NCI-H69 (cell line): Measurements from ENCODE around the gene ZBTB18.
A peak's percentile ranks its signal among the peaks of the same experiment; 100 is the strongest.

ENCODE experiments used
- DNase-seq: peaks from one replicate; lab custom pipeline; 2025; lab: John Stamatoyannopoulos, UW

ZBTB18 gene

DNA sequence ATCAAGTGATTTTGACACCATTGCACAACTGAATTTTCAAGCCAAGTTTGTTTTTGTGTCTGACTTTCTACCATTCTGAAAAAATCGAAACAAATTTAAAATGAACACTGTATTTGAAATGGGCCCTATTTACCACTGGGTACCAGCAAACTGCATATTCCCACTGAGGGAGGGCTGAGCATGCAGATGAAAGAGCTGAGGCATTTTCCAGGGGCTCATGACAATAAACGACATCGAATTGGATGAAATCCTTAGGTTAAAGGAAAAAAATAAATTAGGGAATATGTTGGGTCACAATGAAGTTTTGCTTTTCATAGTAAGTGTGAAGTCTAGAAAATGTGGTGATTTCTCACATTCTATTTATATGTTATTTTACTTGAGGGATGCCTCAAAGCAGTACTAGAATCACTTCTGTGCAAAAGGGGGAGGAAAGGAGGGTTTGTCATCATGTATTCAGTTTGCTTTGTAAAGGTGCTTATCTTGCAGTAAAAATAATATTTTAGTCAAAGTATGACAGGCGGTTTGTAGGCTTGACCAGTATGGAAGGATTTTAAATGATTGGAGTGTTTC lies 11.2 kb downstream of the ZBTB18 start:
- no peak for DNase-seq

DNA sequence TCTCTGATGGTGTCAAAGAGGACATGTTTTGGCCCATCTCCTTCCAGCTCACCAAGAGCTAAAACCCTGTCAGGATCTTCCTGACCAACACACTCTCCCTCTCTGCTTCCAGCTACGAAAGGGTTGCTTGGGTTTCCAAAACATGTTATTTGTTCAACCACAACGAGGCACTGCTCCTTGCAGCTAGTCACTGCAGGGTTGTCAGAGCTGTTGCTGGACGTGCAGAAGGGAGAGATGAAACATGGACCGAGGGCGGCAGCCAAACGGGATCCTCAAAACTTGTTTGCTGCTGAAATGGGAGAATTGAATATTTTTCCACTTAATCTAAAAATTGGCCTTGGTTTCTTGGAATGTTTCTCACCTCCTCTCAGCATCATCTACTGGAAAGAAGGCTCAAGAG lies 12.4 kb downstream of the ZBTB18 start:
- DNase-seq = no peak

DNA sequence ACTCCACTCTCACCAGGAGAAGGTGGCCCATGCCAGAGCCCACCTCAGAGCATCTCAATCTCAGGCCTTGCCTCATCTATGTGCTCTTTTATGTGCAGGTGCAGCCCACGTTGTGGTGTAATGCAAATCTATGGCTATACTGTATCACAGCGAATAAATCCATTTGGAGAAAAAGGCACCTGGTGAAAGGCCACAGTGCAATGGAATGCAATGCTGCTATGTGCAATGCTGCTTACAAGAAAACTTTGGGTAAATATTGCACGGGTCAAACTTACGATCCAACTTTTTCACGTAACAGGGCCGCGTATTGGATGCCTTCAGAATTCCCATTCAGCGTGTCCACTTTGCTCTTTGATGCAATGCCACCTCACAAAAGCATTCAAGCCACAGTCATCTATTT lies 13.5 kb downstream of the ZBTB18 start:
- DNase-seq = no peak

DNA sequence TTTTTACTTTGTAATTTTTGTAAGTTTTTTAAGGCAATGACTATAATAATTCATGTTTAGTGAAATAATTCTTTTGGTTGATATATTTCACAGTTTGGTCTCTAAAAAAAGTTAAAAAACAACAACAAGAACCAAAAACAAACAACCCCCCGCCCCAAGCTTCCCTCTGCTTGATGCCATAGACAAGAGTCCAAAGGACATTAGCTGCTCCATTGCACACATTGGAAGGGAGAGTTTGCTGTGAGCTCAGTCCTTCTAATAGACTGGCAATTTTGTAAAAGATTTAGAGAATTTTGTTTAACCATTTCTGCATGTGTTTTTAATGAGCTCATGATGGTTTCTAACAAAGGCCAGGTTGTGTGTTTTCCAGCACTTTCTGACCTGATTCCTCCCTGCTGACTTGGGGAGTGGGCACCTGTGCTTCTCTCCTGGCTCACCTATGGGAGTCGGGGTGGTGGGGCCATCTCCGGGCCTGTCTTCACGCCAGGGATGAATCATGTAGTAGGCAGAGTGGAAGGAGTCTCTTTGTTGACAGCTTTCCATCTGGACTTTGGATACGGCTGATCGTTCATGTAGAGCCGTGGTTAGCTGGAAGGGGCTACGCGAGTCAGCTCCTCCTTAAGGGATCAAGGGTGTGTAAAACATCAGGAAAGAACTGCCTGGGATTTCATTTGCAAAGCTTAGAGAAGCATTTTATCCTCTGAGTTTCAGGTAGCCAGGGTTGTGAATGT lies 14.1 kb downstream of the ZBTB18 start:
- DNase-seq = no peak

DNA sequence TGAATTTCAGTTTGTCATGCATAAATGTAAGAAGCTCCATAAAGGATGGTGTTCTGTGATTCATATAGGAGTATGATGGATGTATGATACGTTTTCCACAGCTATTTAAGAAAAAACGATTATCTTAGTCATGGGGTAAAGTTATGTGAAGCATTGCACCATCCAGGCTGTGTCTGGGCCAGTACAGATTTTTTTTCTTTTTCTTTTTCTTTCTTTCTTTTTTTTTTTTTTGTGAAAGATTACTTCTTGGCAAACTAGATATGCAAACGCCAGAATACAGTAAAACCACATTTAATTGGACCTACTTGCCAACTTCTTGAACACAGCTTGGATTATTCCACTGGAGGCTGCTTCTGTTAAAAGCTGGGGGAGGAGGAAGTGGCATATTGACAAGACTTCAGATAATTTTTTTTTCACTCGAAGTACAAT lies 14.9 kb downstream of the ZBTB18 start:
- DNase-seq = no peak

DNA sequence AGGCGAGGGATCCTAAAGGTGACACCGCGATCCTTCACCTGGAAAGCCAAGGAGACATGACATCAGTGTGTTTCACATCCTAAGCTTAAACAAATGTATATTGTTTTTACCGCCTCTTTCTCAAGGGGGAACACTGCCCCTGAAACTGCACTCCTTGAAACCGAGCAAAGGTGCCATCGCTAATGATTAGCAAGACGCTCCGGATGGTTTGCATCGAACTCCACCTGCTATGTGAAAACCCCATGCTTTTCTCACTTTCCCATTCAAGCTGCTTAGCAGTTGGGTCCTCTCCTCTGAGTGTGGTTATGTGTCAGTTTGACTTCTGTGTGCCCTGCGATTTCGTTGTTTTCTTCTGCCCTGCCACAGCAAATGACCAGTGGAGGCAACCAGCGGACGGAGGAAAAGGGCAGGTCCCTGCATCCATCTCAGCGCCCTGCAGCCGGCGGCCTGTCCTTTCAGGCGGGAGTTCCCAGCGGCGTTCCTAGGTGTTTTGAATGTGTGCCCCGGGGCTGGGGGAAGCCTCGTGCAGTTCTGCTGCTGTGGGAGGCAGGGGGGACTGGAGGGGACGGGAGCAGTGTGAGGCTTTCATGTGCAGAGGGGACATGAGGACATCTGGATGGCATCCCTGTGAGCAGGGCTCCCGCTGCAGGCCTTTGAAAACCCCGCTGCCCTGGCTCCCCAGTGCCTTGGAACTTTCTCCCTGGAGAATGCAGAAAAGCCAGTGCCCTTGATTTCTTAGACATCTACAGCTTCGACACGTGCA lies 16.1 kb downstream of the ZBTB18 start:
- no peak for DNase-seq

DNA sequence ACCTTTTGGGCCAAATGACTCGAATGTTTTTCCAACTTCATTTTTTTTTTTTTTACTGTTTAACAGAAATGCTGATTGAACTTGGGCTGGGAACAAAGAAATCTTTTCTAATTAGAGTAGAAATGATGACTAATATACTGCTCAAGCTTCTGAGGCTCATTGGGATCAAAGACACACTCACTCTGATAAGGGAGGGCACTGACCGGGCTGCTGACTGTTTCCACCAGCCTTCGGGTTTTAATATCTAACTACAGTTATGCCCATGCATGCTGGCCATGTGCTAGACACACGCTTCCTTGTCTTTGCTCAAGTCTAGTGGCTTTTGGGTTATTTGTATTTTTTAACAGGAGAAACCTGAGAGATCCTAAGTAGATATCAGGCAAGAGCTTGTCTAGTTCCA lies 16.8 kb downstream of the ZBTB18 start:
- DNase-seq = no peak

DNA sequence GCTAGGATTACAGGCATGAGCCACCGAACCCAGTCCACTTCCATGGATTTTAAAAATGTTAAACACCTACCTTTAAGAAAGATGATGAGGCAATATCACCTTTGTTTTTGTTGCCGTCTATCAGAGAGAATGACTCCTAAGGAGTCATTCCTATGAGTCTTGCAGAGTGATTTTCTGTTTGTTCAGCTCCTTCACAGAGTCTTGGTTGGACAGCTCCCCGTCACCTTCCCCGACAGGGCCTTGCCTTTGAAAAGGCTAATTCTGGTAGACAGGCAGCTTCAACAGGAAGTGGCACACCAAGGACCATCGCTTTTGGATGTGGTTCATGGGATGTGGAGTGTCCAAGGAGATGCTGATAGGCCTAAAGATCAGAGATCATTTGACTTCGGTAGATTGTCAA lies 17.5 kb downstream of the ZBTB18 start:
- DNase-seq = no peak

DNA sequence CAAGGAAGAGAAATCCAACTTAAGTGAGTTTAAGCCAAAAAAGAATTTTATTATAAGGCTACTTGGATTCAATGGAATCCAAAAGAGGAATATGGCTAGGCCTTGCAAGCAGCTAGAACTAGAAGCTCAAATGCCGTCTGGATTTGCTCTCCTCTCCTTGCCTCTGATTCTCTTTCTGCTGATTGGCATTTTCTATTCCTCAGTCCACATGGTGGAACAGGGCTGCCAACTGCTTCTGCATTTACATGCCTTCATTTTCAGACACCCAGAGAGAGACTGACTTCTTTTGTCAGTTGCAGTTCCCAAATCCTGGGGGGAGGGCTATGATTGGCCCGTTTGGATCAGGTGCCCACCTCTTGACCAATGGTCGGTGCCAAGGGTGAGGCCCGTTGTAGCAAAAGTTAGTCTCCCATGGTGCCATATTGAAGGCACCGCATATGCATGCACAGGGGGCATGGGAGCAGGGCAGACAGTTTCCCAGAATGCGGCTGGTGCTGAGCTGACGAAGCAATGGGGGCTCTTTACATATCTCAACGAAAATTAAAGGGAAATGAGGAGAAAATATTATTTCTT lies 18.3 kb downstream of the ZBTB18 start:
- DNase-seq = no peak

DNA sequence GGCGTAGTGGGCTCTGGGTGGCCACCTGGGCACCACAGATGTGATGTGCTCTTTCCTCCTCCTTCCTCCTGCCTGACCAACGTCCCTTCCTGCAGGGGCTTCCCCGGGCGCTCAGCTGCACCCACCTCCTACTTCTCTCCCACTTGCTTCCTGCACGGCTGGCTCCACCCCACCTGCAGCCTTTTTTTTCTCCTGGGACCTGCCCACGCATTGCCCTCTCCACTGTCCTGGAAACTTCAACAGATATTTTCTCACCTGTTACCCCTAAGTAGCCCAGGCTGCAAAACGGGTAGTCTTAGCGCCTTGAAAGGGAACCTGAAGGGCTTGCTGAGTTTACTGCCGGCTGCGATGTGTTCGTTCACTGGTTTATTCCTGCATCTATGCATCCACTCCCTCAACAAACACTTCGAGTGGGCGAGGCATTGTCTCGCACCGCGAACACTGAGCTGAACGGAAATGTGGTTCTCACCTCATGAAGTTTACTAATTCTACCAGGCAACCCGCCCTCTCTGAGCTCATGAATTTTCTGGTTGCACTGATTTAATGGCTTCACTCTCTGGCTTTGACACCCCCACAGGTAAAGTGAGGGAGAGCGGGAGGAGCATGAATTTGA lies 23.6 kb downstream of the ZBTB18 start:
- DNase-seq = no peak

DNA sequence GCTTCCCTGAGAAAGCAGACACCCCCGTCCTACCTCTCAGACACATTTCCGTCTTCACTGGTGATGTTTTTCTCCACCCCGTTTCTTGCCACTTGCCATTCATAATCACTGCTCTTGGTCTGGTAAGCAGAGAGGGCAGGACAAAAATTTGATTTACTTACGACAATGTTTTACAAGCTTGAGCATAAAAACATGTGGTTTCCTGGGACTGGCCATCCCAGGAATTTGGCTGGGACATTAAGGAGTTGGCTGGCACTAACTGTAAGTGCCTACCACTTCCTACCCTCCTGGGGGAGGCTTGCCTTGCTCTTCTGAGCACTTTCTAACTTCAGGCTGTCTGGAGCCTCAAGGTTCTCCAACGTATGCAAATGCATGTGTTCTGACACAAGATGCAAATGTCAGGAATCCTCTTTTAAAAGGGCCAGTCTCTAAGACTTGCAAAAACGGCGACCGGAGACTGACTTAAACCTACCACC lies 24.2 kb downstream of the ZBTB18 start:
- no peak for DNase-seq

DNA sequence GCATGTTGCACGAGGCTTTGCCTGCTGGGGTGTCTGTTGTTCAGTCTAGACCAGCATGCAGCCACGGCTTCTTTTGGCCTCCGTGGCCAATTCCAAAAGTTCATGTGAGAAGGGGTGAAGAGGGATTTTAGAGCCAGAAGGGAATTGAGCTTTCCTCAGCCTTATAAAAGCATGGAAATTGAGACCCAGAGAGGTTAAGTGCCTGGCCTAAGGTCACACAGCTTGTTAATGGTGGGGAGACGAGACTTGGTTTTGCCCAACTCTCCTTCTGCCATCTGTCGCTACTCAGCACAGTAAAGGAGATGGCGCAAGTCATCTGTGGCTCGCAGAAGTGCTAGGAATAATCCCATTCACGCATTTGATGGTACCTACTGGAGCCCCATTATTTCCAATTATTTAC lies 25.7 kb downstream of the ZBTB18 start:
- DNase-seq = no peak

DNA sequence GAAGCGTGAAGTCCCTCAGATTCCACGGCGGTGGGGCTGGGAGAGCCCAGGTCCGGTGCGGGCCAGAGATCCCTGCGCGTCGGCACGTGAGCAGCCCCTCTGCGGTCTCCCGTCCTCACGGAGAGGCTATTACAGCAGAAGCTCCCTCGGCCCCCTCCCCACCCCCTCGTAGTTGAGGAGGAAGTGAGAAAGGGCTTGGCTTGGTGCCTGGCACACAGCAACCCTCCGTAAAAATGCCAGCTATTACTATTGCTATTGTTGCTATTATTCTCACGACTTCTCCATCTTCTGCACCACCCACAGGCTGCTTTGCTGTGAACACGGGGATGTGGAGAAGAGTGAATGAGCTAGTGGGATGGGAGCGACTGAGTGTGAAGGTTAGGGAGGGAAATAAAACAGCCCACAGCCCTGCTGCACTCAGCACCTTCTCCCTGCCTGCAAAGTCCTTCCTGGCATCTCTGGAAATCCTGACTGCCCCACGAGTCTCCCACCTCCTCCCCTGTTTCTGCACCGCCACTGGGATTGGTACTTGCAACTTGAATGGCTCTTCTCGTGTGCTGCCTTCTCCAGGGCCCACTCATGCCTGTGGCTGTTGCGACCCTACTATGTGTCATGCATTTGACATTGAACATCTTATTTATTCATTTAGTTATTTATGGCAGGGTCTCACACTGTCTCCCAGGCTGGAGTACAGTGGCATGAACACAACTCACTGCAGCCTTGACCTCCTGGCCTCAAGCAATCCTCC lies 26.6 kb downstream of the ZBTB18 start:
- DNase-seq = peak; percentile 95

DNA sequence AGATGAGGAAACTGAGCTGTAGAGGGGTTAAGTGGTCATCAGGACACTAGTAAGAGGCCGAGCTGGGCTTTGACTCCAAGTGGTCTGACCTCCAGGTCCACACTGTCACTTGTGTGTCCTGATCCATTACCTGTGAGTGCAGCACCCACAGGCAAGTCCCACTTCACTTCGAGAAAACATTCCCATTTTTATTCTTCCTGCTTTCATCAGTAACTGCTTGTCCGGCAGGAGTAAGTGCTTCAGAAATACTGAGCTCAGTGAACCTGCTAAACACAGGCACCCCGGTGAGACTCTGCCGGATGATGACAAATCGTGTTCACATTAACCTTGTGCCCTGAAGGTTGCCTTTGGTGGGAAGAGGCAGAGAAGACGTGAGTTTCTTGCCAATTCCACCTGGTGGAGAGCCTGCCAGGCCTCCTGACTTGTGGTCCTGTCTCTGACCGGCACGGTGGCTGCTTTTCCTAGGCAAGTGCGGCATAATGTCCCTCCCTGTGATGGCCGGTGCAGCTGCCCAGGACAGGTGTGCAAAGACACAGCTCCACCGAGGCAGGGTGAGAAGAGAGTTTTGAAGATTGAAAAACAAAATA lies 29.4 kb downstream of the ZBTB18 start:
- DNase-seq = peak; percentile 89

DNA sequence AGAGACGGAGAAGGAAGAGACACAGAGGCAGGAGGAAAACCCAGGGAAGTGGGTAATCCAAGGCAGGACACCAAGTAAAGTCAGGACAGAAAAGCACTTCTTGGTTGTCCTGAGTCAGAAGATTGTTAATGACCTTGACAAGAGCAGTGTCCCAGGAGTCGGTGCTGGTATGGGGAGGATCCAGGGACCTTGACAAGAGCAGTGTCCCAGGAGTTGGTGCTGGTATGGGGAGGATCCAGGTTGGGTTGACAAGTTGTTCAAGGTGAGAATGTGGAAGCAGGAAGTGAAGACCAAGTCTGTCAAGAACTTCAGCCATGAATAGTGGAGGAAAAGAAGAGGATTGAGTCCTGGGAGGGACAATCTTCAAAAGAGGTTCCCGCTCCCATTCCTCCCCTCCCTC lies 31.9 kb downstream of the ZBTB18 start:
- DNase-seq = no peak

DNA sequence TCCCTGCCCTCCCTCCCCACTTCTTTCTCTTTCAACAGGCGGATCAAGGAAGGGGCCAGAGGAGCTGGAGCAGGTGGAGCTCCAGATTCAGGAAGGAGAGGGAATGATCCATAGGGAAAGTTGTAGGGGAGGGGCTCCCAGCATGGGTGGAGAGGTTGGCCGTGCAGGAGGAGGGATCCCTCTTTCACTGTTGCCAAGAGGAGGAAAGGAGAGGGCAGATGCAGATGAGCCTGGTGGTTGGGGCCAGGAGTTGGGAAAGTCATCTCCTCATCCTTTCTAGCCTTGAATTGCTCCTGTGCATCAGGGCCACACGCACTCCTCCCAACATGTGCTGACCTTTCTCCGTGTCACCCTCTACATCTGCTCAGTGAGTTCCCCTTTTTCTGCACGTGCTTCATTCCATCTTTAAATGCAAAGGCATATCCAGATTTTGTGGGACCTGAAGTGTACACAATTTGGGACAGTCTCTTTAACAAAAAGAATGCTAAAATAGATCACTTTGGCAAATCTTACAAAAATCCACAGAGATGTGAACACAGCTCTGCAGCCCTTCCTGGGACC lies 32.4 kb downstream of the ZBTB18 start:
- no peak for DNase-seq

DNA sequence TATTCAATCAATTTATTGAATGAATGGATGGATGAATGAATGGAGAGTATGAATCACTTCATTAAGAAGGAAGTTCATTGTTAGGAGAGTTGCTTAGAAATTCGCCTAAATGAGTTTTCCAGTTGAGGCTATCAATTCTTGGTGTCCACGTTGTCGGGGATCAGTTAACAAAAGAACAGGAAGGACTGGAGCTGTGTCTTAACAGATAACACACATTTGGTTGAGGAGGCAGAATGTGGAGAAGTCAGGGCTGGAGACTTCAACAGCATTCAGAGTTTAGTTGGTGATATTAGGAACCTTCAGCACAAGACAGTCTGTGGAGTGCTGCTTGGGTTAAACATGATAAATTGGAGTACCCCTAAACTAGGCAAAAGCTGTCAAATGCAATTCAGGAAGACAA lies 33.7 kb downstream of the ZBTB18 start:
- no peak for DNase-seq

DNA sequence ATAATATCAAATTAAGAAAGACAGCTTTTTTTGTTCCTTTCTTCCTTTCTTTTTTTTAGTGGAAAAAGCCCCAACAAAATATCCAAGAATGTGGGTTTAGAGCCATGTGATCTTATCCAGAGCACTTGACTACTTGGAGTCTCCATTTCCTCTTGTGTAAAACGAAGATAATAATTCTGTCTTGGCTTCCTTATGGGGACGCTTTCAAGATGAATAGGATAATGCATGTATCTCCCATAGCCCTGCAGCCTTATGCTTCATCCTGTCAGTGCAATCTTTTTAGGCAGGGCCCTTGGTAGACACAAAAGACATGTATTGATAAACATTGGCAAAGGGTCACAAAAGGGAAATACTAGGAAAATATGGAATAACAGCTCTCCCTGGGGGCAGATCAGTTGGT lies 34.8 kb downstream of the ZBTB18 start:
- no peak for DNase-seq

DNA sequence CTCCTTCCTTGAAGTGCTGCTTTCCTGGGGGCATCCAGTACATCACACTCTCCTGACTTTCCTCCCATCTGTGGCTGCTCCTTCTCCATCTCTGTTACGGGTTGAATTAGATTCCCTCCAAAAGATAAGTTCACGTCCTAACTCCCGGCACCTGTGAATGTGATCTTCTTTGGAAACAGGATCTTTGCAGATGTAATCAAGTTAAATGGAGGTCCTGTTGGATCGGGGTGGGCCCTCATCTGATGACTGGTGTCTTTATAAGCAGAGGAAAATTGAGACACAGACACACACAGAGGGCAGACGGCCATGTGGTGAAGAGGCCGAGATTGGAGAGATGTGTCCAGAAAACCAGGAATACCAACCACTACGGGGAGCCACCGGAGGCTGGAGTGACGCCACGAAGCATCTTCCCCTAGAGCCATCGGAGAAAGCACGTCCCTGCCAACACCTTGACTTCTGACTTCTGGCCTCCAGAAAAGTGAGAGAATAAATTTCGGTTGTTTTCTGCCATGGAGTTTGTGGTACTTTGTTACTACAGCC lies 36.0 kb downstream of the ZBTB18 start:
- DNase-seq = no peak

DNA sequence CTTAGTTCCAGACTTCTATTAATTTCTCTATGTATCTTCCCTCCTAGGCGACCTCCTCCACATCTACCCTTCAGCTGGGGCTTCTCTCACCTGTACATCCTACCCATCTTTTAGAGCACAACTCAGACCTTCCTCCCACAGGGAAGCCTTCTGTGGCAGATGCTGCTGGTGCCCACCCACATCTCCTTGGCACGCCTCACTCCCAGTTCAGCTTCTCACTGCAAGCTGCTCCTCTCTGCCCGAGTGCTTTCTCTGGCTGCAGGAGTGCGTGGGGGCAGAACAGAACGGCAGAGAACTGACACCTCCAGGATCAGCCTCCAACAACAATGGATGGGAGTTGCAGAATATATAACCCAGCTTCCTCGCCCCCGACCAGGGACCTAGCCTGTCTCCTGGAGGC lies 36.5 kb downstream of the ZBTB18 start:
- DNase-seq = no peak

DNA sequence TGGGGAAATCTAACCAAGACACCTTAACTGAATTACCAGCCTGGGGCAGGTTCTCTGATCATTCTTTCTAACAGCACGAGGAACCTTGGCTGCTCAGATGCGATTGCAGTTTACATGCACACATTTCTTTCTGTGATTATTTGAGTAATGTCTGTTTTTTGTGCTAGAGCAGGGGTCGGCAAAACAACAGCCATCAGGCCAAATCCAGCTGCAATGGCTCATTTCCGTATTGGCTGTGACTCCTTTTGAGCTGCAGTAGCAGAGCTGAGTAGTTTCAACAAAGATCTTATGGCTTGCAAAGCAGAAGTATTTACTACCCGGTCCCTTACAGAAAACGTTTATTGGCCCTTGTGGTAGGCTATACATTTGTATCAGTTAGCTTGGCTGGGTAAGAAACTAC lies 37.1 kb downstream of the ZBTB18 start:
- no peak for DNase-seq
